Retinal pigment epithelial cell (primary cell): ENCODE measurements around the gene COPZ2.
A peak's percentile ranks its signal among the peaks of the same experiment; 100 is the strongest.
"Not testable (repeated sequence)": the region's sequence is repeated elsewhere in the genome, so short reads cannot be mapped to it uniquely, and the experiment has no call there.

Experiments used
- DNase-seq: peaks from one replicate; pipeline ENCODE4 v3.0.0-alpha.2; 2010; ENCODE audit warnings: low read depth
- H3K4me3 ChIP-seq: 2 replicates; pipeline ENCODE4 v1.5.1; 2011; ENCODE audit warnings: mild to moderate bottlenecking, low read length, control low read depth, moderate library complexity
- CTCF ChIP-seq: conservative IDR thresholded peaks from 2 replicates; pipeline ENCODE4 v1.5.1; 2011; ENCODE audit warnings: low read depth, low read length, control low read depth, inconsistent platforms

Gene COPZ2

GRCh38 chr17:48037036-48037837 lies at the start of gene COPZ2:
COPZ2 (minus strand) TSS chr17:48037797; CDS start chr17:48037777, 20 bp downstream.
- no peak for DNase-seq
- peak; percentile 73 for TF ChIP-seq CTCF
- H3K4me3 ChIP-seq: peak within 1 kb of the TSS; percentile 67

GRCh38 chr17:48084932-48085331 lies 47.3 kb upstream of the COPZ2 start:
- H3K4me3 ChIP-seq: no peak overlapping the region
- TF ChIP-seq CTCF: no peak
- DNase-seq: no peak

- DNase-seq: no peak
- no peak overlapping the region for H3K4me3 ChIP-seq
- no peak for TF ChIP-seq CTCF
Observed at GRCh38 chr17:48081858-48082257, 44.3 kb upstream of the COPZ2 start.

- DNase-seq, H3K4me3 ChIP-seq: not testable (repeated sequence)
Observed at GRCh38 chr17:48077152-48077551, 39.6 kb upstream of the COPZ2 start.

GRCh38 chr17:48074322-48075081 lies 36.9 kb upstream of the COPZ2 start:
- H3K4me3 ChIP-seq: no peak overlapping the region
- no peak for DNase-seq
- peak; percentile 81 for TF ChIP-seq CTCF

- not testable (repeated sequence) for H3K4me3 ChIP-seq, DNase-seq
Observed at GRCh38 chr17:48073566-48074094, 36.0 kb upstream of the COPZ2 start.

GRCh38 chr17:48072811-48073210 lies 35.2 kb upstream of the COPZ2 start:
- not testable (repeated sequence) for H3K4me3 ChIP-seq, DNase-seq

- DNase-seq: no peak
- H3K4me3 ChIP-seq: no peak overlapping the region
- no peak for TF ChIP-seq CTCF
Observed at GRCh38 chr17:48071654-48072053, 34.1 kb upstream of the COPZ2 start.
